HepG2 (cell line): ENCODE measurements around the gene RUVBL1. TPM values are rescaled to one million over a fixed set of nuclear protein-coding genes. Genes with fewer than 3 reads are reported as not detected.

ENCODE experiments used
- CREM ChIP-seq, 2 experiments: sonication (generic) in 1 of 2; formaldehyde crosslinking in 1 of 2; IDR thresholded peaks; 2 replicates each; pipeline versions ENCODE4 v1.4.0 to v1.6.1; 2016 to 2020; ENCODE audit warnings: antibody characterized with exemption in 1 of 2, mild to moderate bottlenecking in 1 of 2, missing genetic modification reagents in 1 of 2
- CTCF ChIP-seq: sonication (generic); formaldehyde crosslinking; IDR thresholded peaks from 2 replicates; pipeline ENCODE4 v1.5.0; 2020; ENCODE audit warnings: mild to moderate bottlenecking, missing genetic modification reagents, moderate library complexity
- FIP1L1 ChIP-seq: fragments of 200-400 bp; formaldehyde crosslinking; IDR thresholded peaks from 2 replicates; pipeline ENCODE4 v1.6.1; 2018; ENCODE audit warnings: low read depth, mild to moderate bottlenecking, low read length, moderate library complexity, borderline replicate concordance; ENCODE audit not compliant: insufficient read depth
- GATAD2A ChIP-seq: IDR thresholded peaks from 2 replicates; pipeline ENCODE4 v1.6.1; 2016
- GPBP1L1 ChIP-seq: sonication (generic); formaldehyde crosslinking; IDR thresholded peaks from 2 replicates; pipeline ENCODE4 v1.5.0; 2020; ENCODE audit warnings: mild to moderate bottlenecking, missing genetic modification reagents
- HOXA5 ChIP-seq: sonication (generic); formaldehyde crosslinking; IDR thresholded peaks from 2 replicates; pipeline ENCODE4 v1.4.0; 2020; ENCODE audit warnings: missing genetic modification reagents
- IKZF5 ChIP-seq: IDR thresholded peaks from 2 replicates; pipeline ENCODE4 v1.6.1; 2018; ENCODE audit warnings: missing genetic modification reagents, mild to moderate bottlenecking, missing compliant biosample characterization
- KDM5A ChIP-seq: fragments of 200-600 bp; sonication (generic); IDR thresholded peaks from 2 replicates; pipeline ENCODE4 v1.7.0; 2018; ENCODE audit warnings: antibody characterized with exemption, mild to moderate bottlenecking, low read length, borderline replicate concordance
- NFKB2 ChIP-seq: sonication (generic); formaldehyde crosslinking; IDR thresholded peaks from 2 replicates; pipeline ENCODE4 v1.4.0; 2020; ENCODE audit warnings: missing genetic modification reagents, borderline replicate concordance
- NR0B2 ChIP-seq: sonication (generic); formaldehyde crosslinking; IDR thresholded peaks from 2 replicates; pipeline ENCODE4 v1.4.0; 2020; ENCODE audit warnings: mild to moderate bottlenecking, missing genetic modification reagents
- NR2C2 ChIP-seq: sonication (generic); formaldehyde crosslinking; IDR thresholded peaks from 2 replicates; pipeline ENCODE4 v1.4.0; 2020; ENCODE audit warnings: missing genetic modification reagents, mild to moderate bottlenecking, moderate library complexity, borderline replicate concordance
- TCF7L2 ChIP-seq: IDR thresholded peaks from 2 replicates; pipeline ENCODE4 v1.6.1; 2011; ENCODE audit warnings: mild to moderate bottlenecking, low read depth, low read length, moderate library complexity
- THYN1 ChIP-seq: sonication (generic); formaldehyde crosslinking; IDR thresholded peaks from 2 replicates; pipeline ENCODE4 v1.8.1; 2023; ENCODE audit warnings: low read depth, mild to moderate bottlenecking, moderate library complexity, missing genetic modification reagents, borderline replicate concordance
- UBTF ChIP-seq: sonication (generic); formaldehyde crosslinking; IDR thresholded peaks from 2 replicates; pipeline ENCODE4 v1.4.0; 2020; ENCODE audit warnings: mild to moderate bottlenecking, missing genetic modification reagents
- ZNF432 ChIP-seq: sonication (generic); formaldehyde crosslinking; IDR thresholded peaks from 2 replicates; pipeline ENCODE4 v1.5.0; 2020; ENCODE audit warnings: missing genetic modification reagents, mild to moderate bottlenecking, borderline replicate concordance
- ZNF773 ChIP-seq: sonication (generic); formaldehyde crosslinking; IDR thresholded peaks from 2 replicates; pipeline ENCODE4 v1.4.0; 2020; ENCODE audit warnings: missing genetic modification reagents, borderline replicate concordance
- ZNF883 ChIP-seq: sonication (generic); formaldehyde crosslinking; IDR thresholded peaks from 2 replicates; pipeline ENCODE4 v1.5.1; 2020; ENCODE audit warnings: mild to moderate bottlenecking, missing genetic modification reagents; ENCODE audit errors: not compliant biosample characterization
- polyA plus RNA-seq, 8 experiments: library from polyadenylated mRNA; depleted of rRNA in 3 of 8; stranded (reverse) in 7 of 8; unstranded in 1 of 8; fragments of >200 nt; fragmentation: Illumina TruSeq in 4 of 8; extraction: Trizol in 4 of 8; gene quantifications; 2 replicates each; pipeline versions ENCODE4 v1.2.1 to v1.2.3, GENCODE V29; 2011 to 2016; ENCODE audit warnings: low read depth in 4 of 8, missing spikeins in 1 of 8, mixed read lengths in 1 of 8; ENCODE audit not compliant: insufficient read depth in 1 of 8
- total RNA-seq, 5 experiments: library from RNA; depleted of rRNA; stranded (reverse); fragments of >200 nt; fragmentation: Illumina TruSeq; extraction: Trizol; gene quantifications; 2 replicates each; pipeline ENCODE4 v1.2.3, GENCODE V29; 2016; ENCODE audit warnings: low read depth in 1 of 5

The RUVBL1 gene
- total and polyA plus RNA-seq, 2 of the 13 experiments (the other 11 are each of a cell fraction or from before 2014, with no cell fraction given) = 32.7 to 86.3 TPM

- TF ChIP-seq FIP1L1 (no peak), CTCF (peak; percentile 51), ZNF773 (CRISPR knock-in tag) (no peak), IKZF5 (peak; percentile 71; the same call in 1 of the 2 replicates), NR2C2 (peak; percentile 74), ZNF883 (CRISPR knock-in tag) (no peak), NFKB2 (CRISPR knock-in tag) (no peak), TCF7L2 (no peak), ZNF432 (CRISPR knock-in tag) (no peak), CREM (IDR thresholded peaks at IDR 0.05) (peak; percentile 83), CREM (CRISPR knock-in tag; IDR thresholded peaks at IDR 0.05) (no peak), UBTF (CRISPR knock-in tag) (no peak), KDM5A (peak; percentile 64; the same call in 1 of the 2 replicates), GPBP1L1 (CRISPR knock-in tag) (no peak), HOXA5 (CRISPR knock-in tag) (no peak), THYN1 (no peak), NR0B2 (no peak), GATAD2A (CRISPR knock-in tag) (peak; percentile 92)
These were observed 44.5 kb upstream of the RUVBL1 start (continued) for GRCh38 chr3:128167973-128168674.
